ENCODE measurements around the gene TRAPPC12.

The TRAPPC12 gene

GRCh38 chr2:3432693-3433338, 53.3 kb downstream of the TRAPPC12 start:
- DNase-seq (ENCODE audit: low read depth) = no peak
- no peak for TF ChIP-seq CTCF (conservative IDR thresholded peaks at IDR 0.05; ENCODE audit: low read length)
- no peak overlapping the region for H3K4me3 ChIP-seq (ENCODE audit: low read length)

- DNase-seq (ENCODE audit: low read depth) = no peak
- H3K4me3 ChIP-seq (ENCODE audit: low read length) = no peak overlapping the region
- TF ChIP-seq CTCF (conservative IDR thresholded peaks at IDR 0.05; ENCODE audit: low read length) = no peak
These were observed 53.8 kb downstream of the TRAPPC12 start for GRCh38 chr2:3433339-3433699.

- DNase-seq (ENCODE audit: low read depth) = no peak
- TF ChIP-seq CTCF (conservative IDR thresholded peaks at IDR 0.05; ENCODE audit: low read length) = no peak
- H3K4me3 ChIP-seq (ENCODE audit: low read length) = no peak overlapping the region
These were observed 54.4 kb downstream of the TRAPPC12 start for GRCh38 chr2:3433776-3434400.

- no peak for TF ChIP-seq CTCF (conservative IDR thresholded peaks at IDR 0.05; ENCODE audit: low read length)
These were observed 55.2 kb downstream of the TRAPPC12 start for GRCh38 chr2:3434654-3435053.

GRCh38 chr2:3435445-3435844, 56.0 kb downstream of the TRAPPC12 start:
- TF ChIP-seq CTCF (conservative IDR thresholded peaks at IDR 0.05; ENCODE audit: low read length) = no peak
- no peak for DNase-seq (ENCODE audit: low read depth)
- no peak overlapping the region for H3K4me3 ChIP-seq (ENCODE audit: low read length)

More at GRCh38 chr2:3434654-3435053, 55.2 kb downstream of the TRAPPC12 start:
- DNase-seq (ENCODE audit: low read depth) = no peak
- no peak overlapping the region for H3K4me3 ChIP-seq (ENCODE audit: low read length)

- DNase-seq (ENCODE audit: low read depth) = no peak
- H3K4me3 ChIP-seq (ENCODE audit: low read length) = no peak overlapping the region
- TF ChIP-seq CTCF (conservative IDR thresholded peaks at IDR 0.05; ENCODE audit: low read length) = no peak
These were observed 61.0 kb downstream of the TRAPPC12 start for GRCh38 chr2:3440477-3440876.

GRCh38 chr2:3441465-3441864, 62.0 kb downstream of the TRAPPC12 start:
- DNase-seq (ENCODE audit: low read depth) = no peak
- no peak overlapping the region for H3K4me3 ChIP-seq (ENCODE audit: low read length)
- no peak for TF ChIP-seq CTCF (conservative IDR thresholded peaks at IDR 0.05; ENCODE audit: low read length)

Measured in AG10803 (cell line).